Measurements from ENCODE around the gene LIMK2.

GRCh38 chr22:31302537-31302936 lies 90.4 kb downstream of the LIMK2 start:
- no peak for TF ChIP-seq EZH2 (IDR thresholded peaks at IDR 0.05; ENCODE audit: low read length)
- no peak for TF ChIP-seq CTCF (optimal IDR thresholded peaks at IDR 0.05 in 1 of 3, IDR thresholded peaks at IDR 0.05 in 1 of 3, conservative IDR thresholded peaks at IDR 0.05 in 1 of 3; ENCODE audit: extremely low read depth in 1 of 3, insufficient read depth in 2 of 3, low read length in 3 of 3)
